ENCODE results near the gene GJB3. TPM values are rescaled to one million over a fixed set of nuclear protein-coding genes. Genes with fewer than 3 reads are reported as not detected.
A peak's percentile ranks its signal among the peaks of the same experiment; 100 is the strongest.

Gene GJB3
- total and polyA plus RNA-seq, 11 donors: not detected

DNA sequence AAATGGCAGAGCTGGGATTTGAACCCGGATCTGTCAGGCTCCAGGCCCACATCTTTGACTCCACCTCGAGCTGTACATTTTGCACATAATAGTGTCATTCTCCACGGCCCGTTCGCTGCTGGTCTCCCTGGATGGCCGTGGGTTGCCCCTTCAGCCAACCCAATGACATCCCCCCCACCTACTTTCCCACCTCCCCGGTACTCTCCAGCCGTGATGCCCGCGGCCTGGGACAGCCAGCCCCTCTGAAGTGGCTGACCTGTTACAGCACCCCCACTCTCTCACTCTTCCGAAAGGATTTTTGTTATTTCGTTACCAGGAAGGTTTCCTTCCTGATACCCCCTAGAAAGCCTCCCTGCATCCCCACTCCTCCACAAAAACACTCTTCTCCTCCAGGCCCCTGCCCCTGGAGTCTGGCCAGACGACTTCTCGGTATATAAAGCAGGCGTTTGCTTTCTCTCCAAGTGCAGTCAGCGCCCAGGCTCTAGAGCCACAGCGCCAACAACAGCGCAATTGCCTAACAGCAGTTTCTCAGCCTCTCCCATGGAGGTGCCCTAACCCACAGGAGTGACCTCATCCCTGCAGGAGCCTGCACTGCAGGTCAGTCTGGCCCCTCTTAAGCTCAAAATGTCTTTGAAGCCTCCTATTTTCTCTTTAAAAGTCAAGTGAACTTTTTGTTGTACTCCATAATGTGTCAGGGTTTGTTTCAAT, 40.7 kb upstream of the GJB3 start:
- 33 to 48% (median 41%) methylated on average over 18 of the region's 18 CpGs for WGBS, 4 donors
- intact Hi-C loops (cut with DNase I): loop anchor here in 9 of 10 donors (2.0 to 10.0 kb wide), 12 partner anchors 278 to 1108 kb away; no protein-coding TSS in a partner anchor

DNA sequence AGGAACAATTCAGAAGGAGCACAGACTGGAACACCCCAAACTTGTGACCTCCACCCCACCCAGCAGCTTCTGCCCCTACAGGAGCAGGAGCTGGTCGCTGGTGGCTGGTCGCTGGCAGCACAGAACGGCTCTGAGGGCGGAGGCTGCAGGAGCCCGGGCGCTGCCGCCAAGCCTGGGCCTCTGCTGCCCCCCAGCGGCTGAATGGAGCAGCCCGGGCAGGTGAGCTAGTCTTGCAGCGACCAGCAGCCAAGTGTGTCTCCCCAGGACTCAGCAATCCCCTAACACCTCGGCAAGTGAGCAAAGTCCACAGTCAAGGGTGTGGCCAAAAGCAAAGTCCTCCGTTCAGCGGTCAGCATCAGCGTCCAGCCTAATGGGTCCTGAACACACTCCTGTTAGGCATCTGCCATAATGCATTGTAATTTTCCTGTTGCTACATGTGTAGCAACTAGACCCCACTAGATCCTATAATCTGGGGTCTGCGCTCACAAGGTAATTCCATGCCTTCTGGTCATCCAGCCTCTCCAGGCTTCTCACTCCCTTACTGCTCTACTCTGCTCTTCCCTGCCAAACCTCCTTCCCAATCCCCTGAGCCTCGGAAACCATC, 38.2 kb upstream of the GJB3 start:
- H3K36me3 ChIP-seq: no peaks in the 10 kb centered on the region
- WGBS, 4 donors: 12 to 19% (median 15%) methylated on average over 8 to 16 of the region's 16 CpGs
- TF ChIP-seq, protein P1, sequence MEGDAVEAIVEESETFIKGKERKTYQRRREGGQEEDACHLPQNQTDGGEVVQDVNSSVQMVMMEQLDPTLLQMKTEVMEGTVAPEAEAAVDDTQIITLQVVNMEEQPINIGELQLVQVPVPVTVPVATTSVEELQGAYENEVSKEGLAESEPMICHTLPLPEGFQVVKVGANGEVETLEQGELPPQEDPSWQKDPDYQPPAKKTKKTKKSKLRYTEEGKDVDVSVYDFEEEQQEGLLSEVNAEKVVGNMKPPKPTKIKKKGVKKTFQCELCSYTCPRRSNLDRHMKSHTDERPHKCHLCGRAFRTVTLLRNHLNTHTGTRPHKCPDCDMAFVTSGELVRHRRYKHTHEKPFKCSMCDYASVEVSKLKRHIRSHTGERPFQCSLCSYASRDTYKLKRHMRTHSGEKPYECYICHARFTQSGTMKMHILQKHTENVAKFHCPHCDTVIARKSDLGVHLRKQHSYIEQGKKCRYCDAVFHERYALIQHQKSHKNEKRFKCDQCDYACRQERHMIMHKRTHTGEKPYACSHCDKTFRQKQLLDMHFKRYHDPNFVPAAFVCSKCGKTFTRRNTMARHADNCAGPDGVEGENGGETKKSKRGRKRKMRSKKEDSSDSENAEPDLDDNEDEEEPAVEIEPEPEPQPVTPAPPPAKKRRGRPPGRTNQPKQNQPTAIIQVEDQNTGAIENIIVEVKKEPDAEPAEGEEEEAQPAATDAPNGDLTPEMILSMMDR (IDR thresholded peaks at IDR 0.05): peak; percentile 86 to 98 (median 94)
- TF ChIP-seq POLR2A (IDR thresholded peaks at IDR 0.05): no peak
- DNase-seq (peak; percentile 66 to 86 (median 70)), ATAC-seq (peak; percentile 81 to 96 (median 88))
- H3K27ac ChIP-seq: no peak overlapping the region
- no peaks in the 10 kb centered on the region for H3K4me1 ChIP-seq
- H3K9me3 ChIP-seq: no peaks in the 10 kb centered on the region
- intact Hi-C loops (cut with DNase I): loop anchor here (1.0 to 10.0 kb wide), 13 partner anchors 280 to 1110 kb away; no protein-coding TSS in a partner anchor
- no peak overlapping the region for H3K4me3 ChIP-seq
- H3K27me3 ChIP-seq: peaks cover 0 to 25% (median 5%) of the 10 kb centered on the region in 9 donors

More for the DNA sequence above, 40.7 kb upstream of the GJB3 start:
- Histone ChIP-seq H3K27ac (no peak overlapping the region), H3K9me3 (no peaks in the 10 kb centered on the region), H3K36me3 (no peaks in the 10 kb centered on the region), H3K27me3 (peaks cover 0 to 29% (median 0%) of the 10 kb centered on the region in 9 donors), H3K4me3 (no peak overlapping the region), H3K4me1 (no peaks in the 10 kb centered on the region)
- DNase-seq (no peak), ATAC-seq (no peak)
- TF ChIP-seq, protein P1 (IDR thresholded peaks at IDR 0.05): no peak
- TF ChIP-seq POLR2A (IDR thresholded peaks at IDR 0.05): no peak

DNA sequence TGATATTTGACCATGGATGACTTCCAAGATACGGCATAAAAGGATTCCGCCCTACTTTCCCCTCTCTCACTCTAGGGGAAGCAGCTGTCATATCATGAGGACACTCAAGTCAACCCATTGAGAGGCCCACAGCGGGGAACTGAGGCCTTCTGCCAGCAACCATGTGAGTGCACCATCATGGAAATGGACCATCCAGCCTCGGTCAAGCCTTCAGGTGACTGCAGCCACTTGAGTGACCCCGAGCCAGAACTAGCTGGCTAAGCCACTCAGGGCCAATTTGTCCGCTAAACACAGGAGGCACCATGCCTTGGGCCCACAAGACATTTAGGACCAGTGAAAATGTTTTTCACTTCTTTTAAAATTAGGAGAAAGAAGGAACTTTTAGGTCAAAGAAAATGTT, 37.2 kb upstream of the GJB3 start:
- Histone ChIP-seq H3K27ac (no peak overlapping the region), H3K9me3 (no peaks in the 10 kb centered on the region), H3K4me3 (no peak overlapping the region), H3K4me1 (no peaks in the 10 kb centered on the region), H3K36me3 (no peaks in the 10 kb centered on the region), H3K27me3 (peaks cover 0 to 22% (median 5%) of the 10 kb centered on the region in 9 donors)
- 74 to 79% (median 77%) methylated on average over 6 of the region's 6 CpGs for WGBS, 4 donors
- no peak for ATAC-seq
- TF ChIP-seq, protein P1 (IDR thresholded peaks at IDR 0.05): no peak
- TF ChIP-seq POLR2A (IDR thresholded peaks at IDR 0.05): no peak
- intact Hi-C loops (cut with DNase I): loop anchor here (2.0 to 10.0 kb wide), 12 partner anchors 281 to 1111 kb away; no protein-coding TSS in a partner anchor
- no peak for DNase-seq

DNA sequence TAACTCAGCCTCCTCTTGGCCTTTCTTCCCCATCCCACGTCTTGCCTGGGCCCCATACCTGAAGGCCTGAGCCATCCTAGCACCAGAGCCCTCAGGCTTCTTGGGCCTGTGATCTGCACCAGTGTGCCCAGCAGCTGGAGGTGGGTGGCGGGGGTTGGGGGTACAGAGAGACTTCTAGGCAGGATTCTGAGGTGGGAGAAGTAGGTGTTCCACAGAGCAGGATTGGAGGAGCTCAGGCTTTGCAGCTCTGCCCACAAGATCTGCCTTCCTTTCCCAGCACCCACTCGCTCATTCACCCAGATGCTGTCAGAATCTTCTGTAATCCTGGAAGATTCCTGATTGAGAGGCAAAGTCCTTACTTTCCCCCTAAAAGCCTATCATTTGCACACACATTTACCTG, 36.2 kb upstream of the GJB3 start:
- no peak overlapping the region for H3K27ac ChIP-seq
- H3K27me3 ChIP-seq: peaks cover 0 to 24% (median 5%) of the 10 kb centered on the region in 9 donors
- 73 to 84% (median 77%) methylated on average over 3 of the region's 3 CpGs for WGBS, 4 donors
- intact Hi-C loops (cut with DNase I): loop anchor here in 9 of 10 donors (5.0 to 10.0 kb wide), 11 partner anchors 283 to 1113 kb away; no protein-coding TSS in a partner anchor
- H3K36me3 ChIP-seq: no peaks in the 10 kb centered on the region
- H3K9me3 ChIP-seq: no peaks in the 10 kb centered on the region
- DNase-seq (no peak), ATAC-seq (no peak)
- TF ChIP-seq, protein P1 (IDR thresholded peaks at IDR 0.05): no peak
- no peak for TF ChIP-seq POLR2A (IDR thresholded peaks at IDR 0.05)
- no peak overlapping the region for H3K4me3 ChIP-seq
- H3K4me1 ChIP-seq: no peaks in the 10 kb centered on the region

Data from heart left ventricle (tissue), 16 donors.